HL-60 (cell line): ENCODE data around the gene ZMAT5.

Experiments used
- DNase-seq, 2 experiments: peaks; one replicate each; pipeline ENCODE4 v3.0.0-alpha.2; 2010 to 2020; ENCODE audit warnings: low read depth in 1 of 2, low spot score in 1 of 2
- H3K27ac ChIP-seq: fragments of 250-450 bp; sonication (Bioruptor Pico); replicated peaks from 2 replicates; pipeline ENCODE4 v1.5.1; 2020; ENCODE audit warnings: mild to moderate bottlenecking, moderate library complexity
- H3K27me3 ChIP-seq: fragments of 250-450 bp; sonication (Bioruptor Pico); 2 replicates; pipeline ENCODE4 v1.5.1; 2021; ENCODE audit warnings: mild to moderate bottlenecking, moderate library complexity; ENCODE audit not compliant: insufficient read depth, poor library complexity, severe bottlenecking
- H3K4me3 ChIP-seq: replicated peaks from 2 replicates; pipeline ENCODE4 v1.5.1; 2011; ENCODE audit warnings: mild to moderate bottlenecking, control low read depth, low read length; ENCODE audit not compliant: insufficient read depth
- GABPA ChIP-seq: IDR thresholded peaks from 2 replicates; pipeline ENCODE4 v1.6.1; 2012; ENCODE audit warnings: low read depth
- POLR2AphosphoS5 ChIP-seq: IDR thresholded peaks from 2 replicates; pipeline ENCODE4 v1.6.1; 2012; ENCODE audit warnings: low read depth
- SPI1 ChIP-seq: IDR thresholded peaks from 2 replicates; pipeline ENCODE4 v1.6.1; 2012; ENCODE audit warnings: low read depth, mild to moderate bottlenecking, borderline replicate concordance
- TF ChIP-seq, protein P1 (sequence below): IDR thresholded peaks from one replicate; pipeline ENCODE4 v1.5.1; 2011; ENCODE audit warnings: low read length, control low read depth, inconsistent platforms; ENCODE audit not compliant: insufficient read depth
- TF ChIP-seq, protein P2 (sequence below): IDR thresholded peaks from 2 replicates; pipeline ENCODE4 v1.6.1; 2012; ENCODE audit warnings: low read depth; ENCODE audit not compliant: insufficient replicate concordance

Gene ZMAT5

DNA sequence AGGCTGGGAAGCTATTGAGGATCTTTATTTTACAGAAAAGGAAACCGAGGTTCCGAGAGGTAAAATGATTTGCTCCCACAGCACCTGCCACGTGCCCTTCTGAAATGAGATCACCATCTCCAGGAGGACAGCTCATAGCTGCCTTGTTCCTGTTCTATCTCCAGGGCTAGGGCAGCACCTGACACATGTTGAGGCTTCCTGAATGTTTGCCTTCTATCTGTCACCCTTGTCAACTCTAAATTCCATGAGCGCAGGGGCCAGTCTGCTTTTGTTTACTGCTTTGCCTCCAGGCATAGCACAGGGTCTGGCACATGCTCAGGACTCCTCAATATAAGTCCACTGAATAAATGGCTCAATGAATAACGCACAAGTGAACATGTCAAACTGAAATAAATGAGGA is 47.2 kb upstream of the ZMAT5 start:
- no peaks in the 10 kb centered on the region for H3K27me3 ChIP-seq
- H3K4me3 ChIP-seq: no peak overlapping the region
- H3K27ac ChIP-seq: no peak overlapping the region
- TF ChIP-seq, protein P1, sequence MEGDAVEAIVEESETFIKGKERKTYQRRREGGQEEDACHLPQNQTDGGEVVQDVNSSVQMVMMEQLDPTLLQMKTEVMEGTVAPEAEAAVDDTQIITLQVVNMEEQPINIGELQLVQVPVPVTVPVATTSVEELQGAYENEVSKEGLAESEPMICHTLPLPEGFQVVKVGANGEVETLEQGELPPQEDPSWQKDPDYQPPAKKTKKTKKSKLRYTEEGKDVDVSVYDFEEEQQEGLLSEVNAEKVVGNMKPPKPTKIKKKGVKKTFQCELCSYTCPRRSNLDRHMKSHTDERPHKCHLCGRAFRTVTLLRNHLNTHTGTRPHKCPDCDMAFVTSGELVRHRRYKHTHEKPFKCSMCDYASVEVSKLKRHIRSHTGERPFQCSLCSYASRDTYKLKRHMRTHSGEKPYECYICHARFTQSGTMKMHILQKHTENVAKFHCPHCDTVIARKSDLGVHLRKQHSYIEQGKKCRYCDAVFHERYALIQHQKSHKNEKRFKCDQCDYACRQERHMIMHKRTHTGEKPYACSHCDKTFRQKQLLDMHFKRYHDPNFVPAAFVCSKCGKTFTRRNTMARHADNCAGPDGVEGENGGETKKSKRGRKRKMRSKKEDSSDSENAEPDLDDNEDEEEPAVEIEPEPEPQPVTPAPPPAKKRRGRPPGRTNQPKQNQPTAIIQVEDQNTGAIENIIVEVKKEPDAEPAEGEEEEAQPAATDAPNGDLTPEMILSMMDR: no peak
- TF ChIP-seq, protein P2, sequence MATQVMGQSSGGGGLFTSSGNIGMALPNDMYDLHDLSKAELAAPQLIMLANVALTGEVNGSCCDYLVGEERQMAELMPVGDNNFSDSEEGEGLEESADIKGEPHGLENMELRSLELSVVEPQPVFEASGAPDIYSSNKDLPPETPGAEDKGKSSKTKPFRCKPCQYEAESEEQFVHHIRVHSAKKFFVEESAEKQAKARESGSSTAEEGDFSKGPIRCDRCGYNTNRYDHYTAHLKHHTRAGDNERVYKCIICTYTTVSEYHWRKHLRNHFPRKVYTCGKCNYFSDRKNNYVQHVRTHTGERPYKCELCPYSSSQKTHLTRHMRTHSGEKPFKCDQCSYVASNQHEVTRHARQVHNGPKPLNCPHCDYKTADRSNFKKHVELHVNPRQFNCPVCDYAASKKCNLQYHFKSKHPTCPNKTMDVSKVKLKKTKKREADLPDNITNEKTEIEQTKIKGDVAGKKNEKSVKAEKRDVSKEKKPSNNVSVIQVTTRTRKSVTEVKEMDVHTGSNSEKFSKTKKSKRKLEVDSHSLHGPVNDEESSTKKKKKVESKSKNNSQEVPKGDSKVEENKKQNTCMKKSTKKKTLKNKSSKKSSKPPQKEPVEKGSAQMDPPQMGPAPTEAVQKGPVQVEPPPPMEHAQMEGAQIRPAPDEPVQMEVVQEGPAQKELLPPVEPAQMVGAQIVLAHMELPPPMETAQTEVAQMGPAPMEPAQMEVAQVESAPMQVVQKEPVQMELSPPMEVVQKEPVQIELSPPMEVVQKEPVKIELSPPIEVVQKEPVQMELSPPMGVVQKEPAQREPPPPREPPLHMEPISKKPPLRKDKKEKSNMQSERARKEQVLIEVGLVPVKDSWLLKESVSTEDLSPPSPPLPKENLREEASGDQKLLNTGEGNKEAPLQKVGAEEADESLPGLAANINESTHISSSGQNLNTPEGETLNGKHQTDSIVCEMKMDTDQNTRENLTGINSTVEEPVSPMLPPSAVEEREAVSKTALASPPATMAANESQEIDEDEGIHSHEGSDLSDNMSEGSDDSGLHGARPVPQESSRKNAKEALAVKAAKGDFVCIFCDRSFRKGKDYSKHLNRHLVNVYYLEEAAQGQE: no peak
- no peak for TF ChIP-seq SPI1
- TF ChIP-seq GABPA: no peak
- TF ChIP-seq POLR2AphosphoS5: no peak
- no peak for DNase-seq

DNA sequence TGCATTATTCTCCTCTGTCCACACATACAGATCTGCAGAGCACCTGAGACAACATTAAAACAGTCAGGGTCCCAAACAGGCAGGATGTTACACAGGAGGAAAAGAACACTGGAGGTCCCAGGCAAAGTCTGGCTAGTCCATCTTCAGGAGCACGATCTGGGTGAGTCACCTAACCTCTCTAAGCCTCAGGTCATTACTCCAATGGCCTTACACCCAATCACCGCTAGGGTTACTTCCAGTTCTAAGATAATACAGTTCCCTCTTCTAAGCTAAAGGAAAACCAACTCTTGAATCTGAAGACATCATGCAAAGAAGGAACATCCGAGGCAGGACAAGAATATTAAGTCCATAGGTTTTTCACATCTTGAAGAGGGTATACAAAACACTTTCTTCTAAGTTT is 46.8 kb upstream of the ZMAT5 start:
- H3K4me3 ChIP-seq: no peak overlapping the region
- DNase-seq: no peak
- TF ChIP-seq, protein P2: no peak
- no peak for TF ChIP-seq POLR2AphosphoS5
- TF ChIP-seq, protein P1: no peak
- TF ChIP-seq GABPA: no peak
- TF ChIP-seq SPI1: no peak
- H3K27ac ChIP-seq: no peak overlapping the region
- H3K27me3 ChIP-seq: no peaks in the 10 kb centered on the region

DNA sequence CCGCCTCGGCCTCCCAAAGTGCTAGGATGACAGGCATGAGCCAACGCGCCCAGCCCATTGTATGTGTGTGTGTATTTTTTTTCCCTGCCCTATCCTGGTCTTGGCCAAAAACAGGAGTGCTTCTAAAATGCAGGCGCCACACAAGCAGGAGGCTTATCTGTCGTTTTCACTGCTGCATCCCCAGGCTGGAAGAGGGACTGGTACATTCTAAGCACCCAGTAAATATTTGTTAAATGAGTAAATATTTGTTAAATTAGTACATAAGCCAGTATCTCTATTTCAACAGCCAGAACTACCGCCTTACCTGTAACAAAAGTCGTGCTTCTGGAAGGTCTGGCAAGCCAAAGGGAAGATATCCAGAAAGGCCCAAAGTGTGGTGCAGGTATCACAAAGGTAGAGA is 46.3 kb upstream of the ZMAT5 start:
- H3K27ac ChIP-seq: no peak overlapping the region
- TF ChIP-seq POLR2AphosphoS5 (no peak), SPI1 (no peak), GABPA (no peak)
- TF ChIP-seq, protein P2: no peak
- TF ChIP-seq, protein P1: no peak

More for the DNA sequence above, 46.3 kb upstream of the ZMAT5 start:
- no peak for DNase-seq
- H3K27me3 ChIP-seq: no peaks in the 10 kb centered on the region
- H3K4me3 ChIP-seq: no peak overlapping the region
